ENCODE measurements around the gene DPP6. TPM values are rescaled to one million over a fixed set of nuclear protein-coding genes. Genes with fewer than 3 reads are reported as not detected.

DPP6 gene
- total RNA-seq, 1 experiment from 2014 or later = not detected

DNA sequence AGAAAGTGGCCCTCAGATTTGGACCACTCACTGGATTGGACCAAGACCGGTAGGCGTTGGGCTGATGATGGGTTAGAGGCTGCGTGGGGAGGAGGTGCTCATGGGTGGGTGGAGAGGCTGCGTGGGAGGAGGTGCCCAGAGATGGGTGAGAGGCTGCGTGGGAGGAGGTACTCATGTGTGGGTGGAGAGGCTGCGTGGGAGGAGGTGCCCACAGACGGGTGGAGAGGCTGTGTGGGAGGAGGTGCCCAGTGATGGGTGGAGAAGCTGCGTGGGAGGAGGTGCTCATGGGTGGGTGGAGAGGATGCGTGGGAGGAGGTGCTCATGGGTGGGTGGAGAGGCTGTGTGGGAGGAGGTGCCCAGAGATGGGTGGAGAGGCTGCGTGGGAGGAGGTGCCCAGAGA lies 604.4 kb downstream of the DPP6 start:
- intact Hi-C loops (cut with micrococcal nuclease) = no loop called here
- Histone ChIP-seq H3K27me3 (ENCODE audit: low read length) (no peaks in the 10 kb centered on the region), H4K20me1 (ENCODE audit: low read length) (no peaks in the 10 kb centered on the region), H3K9me3 (ENCODE audit: low read length) (peaks cover 6% of the 10 kb centered on the region; the same call in 1 of the 2 replicates), H3K36me3 (ENCODE audit: low read depth, low read length) (no peaks in the 10 kb centered on the region), H3K9ac (ENCODE audit: low read length) (no peak overlapping the region), H3K27ac (ENCODE audit: low read length) (no peak overlapping the region), H3K79me2 (ENCODE audit: low read length) (no peaks in the 10 kb centered on the region), H3K4me1 (ENCODE audit: insufficient read depth, low read length) (no peaks in the 10 kb centered on the region), H3F3A (ENCODE audit: low read length, unreplicated experiment) (no peaks in the 10 kb centered on the region), H2AFZ (ENCODE audit: low read length) (no peak overlapping the region), H3K9me2 (replicated peaks; ENCODE audit: low read length) (no peaks in the 10 kb centered on the region), H3K4me3 (ENCODE audit: low read length) (no peak overlapping the region), H3K4me2 (ENCODE audit: low read length) (no peak overlapping the region)
- POLR2A ChIA-PET (ENCODE audit: unreplicated experiment) = no interaction called here
- ATAC-seq = no peak
- BruUV-seq (replicated peaks) = no TSS peak
- CTCF ChIA-PET = no interaction called here
- DNase-seq = no peak
- TF ChIP-seq, protein P1, sequence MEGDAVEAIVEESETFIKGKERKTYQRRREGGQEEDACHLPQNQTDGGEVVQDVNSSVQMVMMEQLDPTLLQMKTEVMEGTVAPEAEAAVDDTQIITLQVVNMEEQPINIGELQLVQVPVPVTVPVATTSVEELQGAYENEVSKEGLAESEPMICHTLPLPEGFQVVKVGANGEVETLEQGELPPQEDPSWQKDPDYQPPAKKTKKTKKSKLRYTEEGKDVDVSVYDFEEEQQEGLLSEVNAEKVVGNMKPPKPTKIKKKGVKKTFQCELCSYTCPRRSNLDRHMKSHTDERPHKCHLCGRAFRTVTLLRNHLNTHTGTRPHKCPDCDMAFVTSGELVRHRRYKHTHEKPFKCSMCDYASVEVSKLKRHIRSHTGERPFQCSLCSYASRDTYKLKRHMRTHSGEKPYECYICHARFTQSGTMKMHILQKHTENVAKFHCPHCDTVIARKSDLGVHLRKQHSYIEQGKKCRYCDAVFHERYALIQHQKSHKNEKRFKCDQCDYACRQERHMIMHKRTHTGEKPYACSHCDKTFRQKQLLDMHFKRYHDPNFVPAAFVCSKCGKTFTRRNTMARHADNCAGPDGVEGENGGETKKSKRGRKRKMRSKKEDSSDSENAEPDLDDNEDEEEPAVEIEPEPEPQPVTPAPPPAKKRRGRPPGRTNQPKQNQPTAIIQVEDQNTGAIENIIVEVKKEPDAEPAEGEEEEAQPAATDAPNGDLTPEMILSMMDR (conservative IDR thresholded peaks at IDR 0.05; ENCODE audit: low read depth, low read length) = no peak
- TF ChIP-seq EZH2phosphoT487 (IDR thresholded peaks at IDR 0.05; ENCODE audit: borderline replicate concordance, low read length) = no peak
- TF ChIP-seq EZH2 (IDR thresholded peaks at IDR 0.05; ENCODE audit: low read length, unreplicated experiment) = no peak

DNA sequence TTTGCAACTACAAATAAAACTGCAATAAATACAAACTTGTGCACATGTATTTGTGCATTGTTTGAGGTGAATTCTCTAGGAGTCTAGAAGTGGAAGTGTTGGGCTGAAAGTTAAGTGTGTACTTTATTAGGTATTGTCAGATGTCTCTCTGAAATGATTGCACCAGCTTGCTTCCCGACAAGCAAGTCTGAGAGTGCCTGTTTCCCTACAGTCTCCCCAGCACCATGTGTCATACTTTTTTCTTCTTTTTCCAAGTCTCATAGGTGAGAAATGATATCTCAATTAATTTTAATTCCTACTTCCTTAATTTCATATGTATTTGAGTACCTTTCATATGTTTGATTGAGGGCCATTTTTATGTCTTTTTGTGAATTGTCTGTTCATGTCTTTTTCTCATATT lies 614.6 kb downstream of the DPP6 start:
- ATAC-seq (no peak), DNase-seq (no peak)
- H4K20me1 ChIP-seq (ENCODE audit: low read length) = no peaks in the 10 kb centered on the region
- H3K9me3 ChIP-seq (ENCODE audit: low read length) = 0 out of 2 replicates have a peak, but pooled peaks cover 6% of the 10 kb centered on the region
- H2AFZ ChIP-seq (ENCODE audit: low read length) = no peak overlapping the region
- H3K9ac ChIP-seq (ENCODE audit: low read length) = no peak overlapping the region
- H3K27ac ChIP-seq (ENCODE audit: low read length) = no peak overlapping the region
- no peaks in the 10 kb centered on the region for H3K27me3 ChIP-seq (ENCODE audit: low read length)
- no TSS peak for BruUV-seq (replicated peaks)
- no peaks in the 10 kb centered on the region for H3K79me2 ChIP-seq (ENCODE audit: low read length)
- CTCF ChIA-PET = no interaction called here
- intact Hi-C loops (cut with micrococcal nuclease) = no loop called here
- TF ChIP-seq EZH2phosphoT487 (IDR thresholded peaks at IDR 0.05; ENCODE audit: borderline replicate concordance, low read length) = no peak
- no peak for TF ChIP-seq EZH2 (IDR thresholded peaks at IDR 0.05; ENCODE audit: low read length, unreplicated experiment)
- TF ChIP-seq, protein P1 (conservative IDR thresholded peaks at IDR 0.05; ENCODE audit: low read depth, low read length) = no peak
- POLR2A ChIA-PET (ENCODE audit: unreplicated experiment) = no interaction called here
- H3F3A ChIP-seq (ENCODE audit: low read length, unreplicated experiment) = no peaks in the 10 kb centered on the region
- H3K9me2 ChIP-seq (replicated peaks; ENCODE audit: low read length) = no peaks in the 10 kb centered on the region
- H3K4me1 ChIP-seq (ENCODE audit: insufficient read depth, low read length) = no peaks in the 10 kb centered on the region
- H3K36me3 ChIP-seq (ENCODE audit: low read depth, low read length) = no peaks in the 10 kb centered on the region
- no peak overlapping the region for H3K4me2 ChIP-seq (ENCODE audit: low read length)
- no peak overlapping the region for H3K4me3 ChIP-seq (ENCODE audit: low read length)

DNA sequence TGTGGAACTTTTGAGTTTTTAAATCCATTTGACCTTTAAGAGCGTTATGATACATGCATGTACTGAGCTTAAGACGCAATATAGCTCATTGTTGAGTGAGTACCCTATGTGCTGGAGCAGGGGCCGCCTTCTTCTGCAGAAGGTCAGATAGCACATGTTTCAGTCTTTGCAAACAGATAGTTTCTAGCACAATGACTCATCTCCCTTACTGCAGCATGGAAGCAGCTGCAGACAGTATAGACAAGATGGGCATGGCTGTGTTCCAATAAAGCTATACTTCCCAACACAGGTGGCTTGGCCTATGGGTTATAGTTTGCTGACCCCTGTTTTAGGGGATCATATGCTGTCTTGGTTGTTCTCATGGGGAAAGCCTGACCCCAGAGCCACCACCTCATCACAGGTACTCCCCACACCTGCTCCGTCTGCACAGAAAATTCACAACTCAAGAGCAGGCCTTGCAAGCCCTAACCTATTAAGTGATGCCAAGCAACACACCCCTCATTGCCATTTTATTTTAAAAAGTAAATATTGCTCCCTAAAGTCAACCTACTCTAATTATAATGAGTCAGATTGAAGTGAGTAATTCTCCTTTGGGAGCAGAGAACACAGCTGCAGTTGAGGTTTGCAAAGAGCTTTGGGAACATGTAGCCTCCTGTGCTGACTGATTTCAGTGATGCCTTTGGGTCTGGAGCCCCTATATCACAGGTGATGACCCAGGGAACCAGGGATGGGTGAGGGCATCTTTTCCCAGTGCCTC lies 620.6 kb downstream of the DPP6 start:
- Histone ChIP-seq H3F3A (ENCODE audit: low read length, unreplicated experiment) (no peaks in the 10 kb centered on the region), H3K4me1 (ENCODE audit: insufficient read depth, low read length) (no peaks in the 10 kb centered on the region), H3K27me3 (ENCODE audit: low read length) (no peaks in the 10 kb centered on the region), H3K36me3 (ENCODE audit: low read depth, low read length) (no peaks in the 10 kb centered on the region), H3K9me3 (ENCODE audit: low read length) (no peaks in the 10 kb centered on the region), H3K27ac (ENCODE audit: low read length) (no peak overlapping the region), H2AFZ (ENCODE audit: low read length) (no peak overlapping the region), H3K4me2 (ENCODE audit: low read length) (no peak overlapping the region), H3K9ac (ENCODE audit: low read length) (no peak overlapping the region), H3K79me2 (ENCODE audit: low read length) (no peaks in the 10 kb centered on the region), H3K9me2 (replicated peaks; ENCODE audit: low read length) (no peaks in the 10 kb centered on the region), H4K20me1 (ENCODE audit: low read length) (no peaks in the 10 kb centered on the region), H3K4me3 (ENCODE audit: low read length) (no peak overlapping the region)
- ChIA-PET POLR2A (ENCODE audit: unreplicated experiment) (no interaction called here), CTCF (no interaction called here)
- TF ChIP-seq, protein P1 (conservative IDR thresholded peaks at IDR 0.05; ENCODE audit: low read depth, low read length) = no peak
- no peak for TF ChIP-seq EZH2 (IDR thresholded peaks at IDR 0.05; ENCODE audit: low read length, unreplicated experiment)
- no peak for TF ChIP-seq EZH2phosphoT487 (IDR thresholded peaks at IDR 0.05; ENCODE audit: borderline replicate concordance, low read length)
- no TSS peak for BruUV-seq (replicated peaks)
- no peak for ATAC-seq
- no peak for DNase-seq
- intact Hi-C loops (cut with micrococcal nuclease) = no loop called here
